GM12872 (cell line): ENCODE results near the gene ALKBH5.

Source experiments
- CTCF ChIP-seq: IDR thresholded peaks from 3 replicates; pipeline ENCODE4 v1.5.1; 2011; ENCODE audit warnings: low read depth, mild to moderate bottlenecking, low read length, moderate library complexity; ENCODE audit not compliant: insufficient read depth

ALKBH5 gene

DNA sequence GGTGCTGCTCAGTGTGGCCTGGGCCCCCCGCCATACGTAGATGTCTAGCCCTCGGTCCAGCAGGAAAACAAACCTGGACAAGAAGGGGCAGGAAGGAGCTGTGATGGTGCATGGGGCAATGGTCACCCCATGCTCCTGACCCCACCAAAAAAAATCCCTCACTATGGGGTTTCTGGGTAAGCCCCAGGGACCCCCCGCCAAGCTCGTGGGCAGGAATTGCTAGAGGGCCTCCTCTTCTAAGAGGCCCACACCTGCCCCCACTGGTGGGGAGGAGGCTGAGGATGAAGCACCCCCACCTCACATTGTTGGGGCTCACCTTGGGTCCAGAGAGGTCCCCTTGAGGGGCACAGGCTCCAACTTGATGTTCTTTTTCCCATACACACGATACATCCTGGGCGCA, 65.2 kb downstream of the ALKBH5 start:
- no peak for TF ChIP-seq CTCF

DNA sequence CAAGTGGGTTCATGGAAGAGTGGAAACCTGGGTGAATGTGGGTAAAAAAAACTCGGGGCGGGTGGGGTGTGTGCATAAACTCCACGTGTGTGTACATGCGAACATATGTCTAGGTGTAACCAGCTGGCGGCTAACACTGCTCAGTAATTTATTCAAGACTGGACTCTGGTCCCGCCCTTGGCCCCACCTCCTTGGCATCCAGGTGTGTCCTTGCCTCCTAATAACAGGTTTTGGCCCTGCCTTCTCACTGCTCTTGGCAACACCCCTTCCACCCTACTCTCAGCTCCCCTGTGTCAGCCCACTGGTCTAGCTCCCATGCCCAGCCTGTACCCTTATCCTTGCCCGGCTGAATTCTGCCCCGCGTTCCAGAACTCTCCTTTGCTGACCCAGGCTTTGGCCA, 66.6 kb downstream of the ALKBH5 start:
- TF ChIP-seq CTCF, result no peak

DNA sequence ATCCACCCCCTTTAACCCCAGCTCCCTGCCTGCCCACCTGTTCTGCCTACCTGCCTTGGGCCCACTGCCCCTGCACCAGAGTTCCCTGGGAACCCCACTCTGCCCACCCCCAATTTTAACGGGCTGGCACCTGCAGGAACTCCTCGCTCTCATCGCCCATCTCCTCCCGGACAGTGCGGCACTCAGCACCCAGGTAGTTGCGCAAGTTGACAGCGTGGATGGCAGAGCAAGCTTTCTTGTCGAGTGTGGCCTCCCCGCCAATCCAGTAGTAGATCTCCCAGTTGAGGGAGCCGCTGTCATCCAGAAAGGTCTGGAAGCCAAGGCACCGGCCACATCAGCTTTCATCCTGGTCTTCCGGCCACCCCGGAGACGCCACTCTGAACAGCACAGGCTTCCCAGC, 67.1 kb downstream of the ALKBH5 start:
- no peak for TF ChIP-seq CTCF

DNA sequence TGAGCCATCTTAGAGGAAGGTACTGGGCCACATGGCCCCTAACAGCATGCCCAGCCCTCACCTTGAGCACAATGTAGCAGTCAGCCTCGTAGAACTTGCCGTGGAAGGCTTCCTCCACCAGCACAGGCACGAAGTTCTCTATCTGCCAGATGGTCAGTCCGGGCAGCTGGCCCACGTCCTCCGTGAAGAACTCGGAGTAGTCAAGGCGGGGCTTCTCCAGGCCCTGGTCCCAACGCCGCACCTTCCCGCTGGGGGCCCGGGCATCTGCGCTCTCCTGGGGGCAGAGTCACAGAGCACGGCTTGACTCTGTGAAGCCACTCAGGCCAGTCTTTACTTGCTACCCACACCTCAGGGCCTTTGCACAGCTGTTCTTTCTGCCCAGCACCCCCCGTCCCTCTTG, 67.6 kb downstream of the ALKBH5 start:
- no peak for TF ChIP-seq CTCF

DNA sequence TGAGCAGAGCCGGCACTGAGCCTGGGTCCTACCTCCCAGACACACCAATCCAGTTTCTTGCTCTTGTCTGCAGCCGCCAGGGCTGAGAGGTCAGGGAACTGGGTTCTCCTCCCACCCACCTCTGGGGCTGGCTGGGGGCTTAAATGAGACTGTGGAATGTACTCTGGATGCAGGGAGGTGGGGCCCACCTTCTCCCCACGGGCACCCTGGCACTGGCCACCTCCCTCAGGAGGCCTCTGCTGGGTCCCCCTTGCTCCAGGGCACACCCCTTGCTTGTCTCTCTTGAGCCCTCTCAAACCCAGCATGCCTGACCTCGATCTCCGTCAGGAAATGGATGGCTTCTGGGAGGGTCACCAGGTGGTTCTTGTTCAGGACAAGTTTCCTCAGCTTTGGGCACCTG, 68.5 kb downstream of the ALKBH5 start:
- no peak for TF ChIP-seq CTCF

GRCh38 chr17:18253187-18253884, 69.7 kb downstream of the ALKBH5 start:
- TF ChIP-seq CTCF, result no peak

DNA sequence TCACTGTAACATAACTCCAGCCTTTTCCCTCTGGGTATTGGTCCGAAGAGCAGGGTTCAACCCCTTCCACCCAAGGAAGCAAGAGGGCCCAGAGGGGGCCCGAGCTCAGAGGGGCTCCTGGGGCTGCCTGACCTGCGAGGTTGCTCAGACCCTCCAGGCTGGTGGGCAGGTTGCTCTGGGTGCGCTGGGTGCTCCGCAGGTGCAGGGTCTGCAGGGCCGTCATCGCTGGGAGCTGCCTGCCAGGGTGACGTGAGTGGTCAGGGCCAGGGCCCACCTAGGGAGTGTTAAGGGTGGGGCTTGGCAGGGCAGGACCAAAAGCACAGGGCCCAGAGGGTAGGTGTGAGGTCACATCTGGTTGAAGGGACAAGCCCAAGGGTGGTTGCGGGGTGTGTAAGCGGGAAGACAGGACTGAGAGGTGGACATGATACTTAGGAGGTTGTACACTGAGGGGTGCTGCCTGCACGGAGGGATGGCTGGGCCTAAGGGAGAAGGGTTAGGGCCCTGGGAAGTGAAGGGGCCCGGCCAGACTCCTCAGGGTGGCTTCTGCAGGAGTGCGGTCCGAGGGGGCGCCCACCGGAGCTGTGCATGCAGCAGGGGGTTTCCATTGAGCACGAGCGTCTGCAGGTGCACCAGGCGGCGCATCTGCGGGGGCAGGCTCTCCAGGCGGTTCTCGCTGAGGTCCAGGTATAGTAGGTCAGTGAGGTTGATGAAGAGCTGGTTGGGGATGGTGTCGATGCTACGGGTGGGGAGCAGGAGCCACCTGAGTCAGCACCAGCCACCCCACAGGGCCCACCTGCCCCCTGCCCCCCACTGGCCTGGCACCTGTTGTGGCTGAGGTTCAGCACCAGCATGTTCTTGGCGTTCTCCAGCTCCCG, 70.6 kb downstream of the ALKBH5 start:
- no peak for TF ChIP-seq CTCF
